Stimulated activated naive CD8-positive, alpha-beta T cell treated with anti-CD3 and anti-CD28 coated beads, Interleukin-15, Interleukin-2, amounts not matched to agents 100 ng/mL and 50 ng/mL, for 24 hours (primary cell): ENCODE measurements around the gene KRT80.
A peak's percentile ranks its signal among the peaks of the same experiment; 100 is the strongest.

Source experiments
- H3K27ac Mint-ChIP-seq: one replicate; pipeline ENCODE4 v1.8.0; 2021; ENCODE audit warnings: mild to moderate bottlenecking, mixed read lengths
- H3K27me3 Mint-ChIP-seq: one replicate; pipeline ENCODE4 v1.8.0; 2021; ENCODE audit warnings: mixed read lengths
- H3K36me3 Mint-ChIP-seq: one replicate; pipeline ENCODE4 v1.8.0; 2021; ENCODE audit warnings: low read depth, mixed read lengths
- H3K4me1 Mint-ChIP-seq: one replicate; pipeline ENCODE4 v1.8.0; 2021; ENCODE audit warnings: low read depth, mixed read lengths
- H3K4me3 Mint-ChIP-seq: one replicate; pipeline ENCODE4 v1.8.0; 2021; ENCODE audit warnings: mild to moderate bottlenecking, mixed read lengths
- H3K9me3 Mint-ChIP-seq: one replicate; pipeline ENCODE4 v1.8.0; 2021; ENCODE audit warnings: mixed read lengths

The KRT80 gene

GRCh38 chr12:52170827-52171226 lies 21.0 kb downstream of the KRT80 start:
- Mint-ChIP-seq H3K27ac (peak overlapping the region; percentile 36), H3K27me3 (no peaks in the 10 kb centered on the region), H3K36me3 (no peaks in the 10 kb centered on the region), H3K4me3 (no peak overlapping the region), H3K4me1 (no peaks in the 10 kb centered on the region), H3K9me3 (no peaks in the 10 kb centered on the region)

- H3K27ac Mint-ChIP-seq, result no peak overlapping the region
- H3K27me3 Mint-ChIP-seq, result no peaks in the 10 kb centered on the region
- H3K4me3 Mint-ChIP-seq, result no peak overlapping the region
- H3K4me1 Mint-ChIP-seq, result no peaks in the 10 kb centered on the region
- no peaks in the 10 kb centered on the region for H3K9me3 Mint-ChIP-seq
- no peaks in the 10 kb centered on the region for H3K36me3 Mint-ChIP-seq
Observed at GRCh38 chr12:52169886-52170285, 21.9 kb downstream of the KRT80 start.

- H3K9me3 Mint-ChIP-seq, result no peaks in the 10 kb centered on the region
- no peak overlapping the region for H3K4me3 Mint-ChIP-seq
- H3K36me3 Mint-ChIP-seq, result no peaks in the 10 kb centered on the region
- H3K4me1 Mint-ChIP-seq, result no peaks in the 10 kb centered on the region
- H3K27me3 Mint-ChIP-seq, result no peaks in the 10 kb centered on the region
- H3K27ac Mint-ChIP-seq, result no peak overlapping the region
Observed at GRCh38 chr12:52168019-52168717, 23.6 kb downstream of the KRT80 start.

DNA sequence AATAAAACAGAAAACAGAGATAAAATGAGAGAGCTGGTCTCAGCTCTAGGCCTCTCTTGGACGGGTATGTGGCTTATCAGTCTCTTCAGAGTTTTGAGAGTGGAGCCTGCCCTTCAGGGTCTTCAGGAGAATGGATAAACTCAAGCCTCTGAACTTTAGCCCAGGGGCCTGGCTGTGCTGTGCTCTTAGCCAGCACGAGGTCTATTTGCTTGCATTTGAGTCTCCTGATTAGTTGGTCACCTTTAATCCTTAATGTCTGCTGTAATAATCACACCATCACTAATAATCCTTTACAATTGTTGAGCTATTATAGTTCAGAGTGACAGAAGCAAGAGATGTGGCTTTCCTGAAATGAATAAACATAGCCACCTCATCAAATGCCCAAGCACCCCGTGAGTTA lies 24.3 kb downstream of the KRT80 start:
- peaks cover 1% of the 10 kb centered on the region for H3K4me1 Mint-ChIP-seq
- no peak overlapping the region for H3K27ac Mint-ChIP-seq
- no peaks in the 10 kb centered on the region for H3K9me3 Mint-ChIP-seq
- no peaks in the 10 kb centered on the region for H3K27me3 Mint-ChIP-seq
- no peaks in the 10 kb centered on the region for H3K36me3 Mint-ChIP-seq
- no peak overlapping the region for H3K4me3 Mint-ChIP-seq

- Mint-ChIP-seq H3K9me3 (no peaks in the 10 kb centered on the region), H3K27me3 (no peaks in the 10 kb centered on the region), H3K4me3 (no peak overlapping the region), H3K4me1 (peaks cover 10% of the 10 kb centered on the region), H3K27ac (no peak overlapping the region), H3K36me3 (no peaks in the 10 kb centered on the region)
Observed at GRCh38 chr12:52166672-52167071, 25.1 kb downstream of the KRT80 start.

DNA sequence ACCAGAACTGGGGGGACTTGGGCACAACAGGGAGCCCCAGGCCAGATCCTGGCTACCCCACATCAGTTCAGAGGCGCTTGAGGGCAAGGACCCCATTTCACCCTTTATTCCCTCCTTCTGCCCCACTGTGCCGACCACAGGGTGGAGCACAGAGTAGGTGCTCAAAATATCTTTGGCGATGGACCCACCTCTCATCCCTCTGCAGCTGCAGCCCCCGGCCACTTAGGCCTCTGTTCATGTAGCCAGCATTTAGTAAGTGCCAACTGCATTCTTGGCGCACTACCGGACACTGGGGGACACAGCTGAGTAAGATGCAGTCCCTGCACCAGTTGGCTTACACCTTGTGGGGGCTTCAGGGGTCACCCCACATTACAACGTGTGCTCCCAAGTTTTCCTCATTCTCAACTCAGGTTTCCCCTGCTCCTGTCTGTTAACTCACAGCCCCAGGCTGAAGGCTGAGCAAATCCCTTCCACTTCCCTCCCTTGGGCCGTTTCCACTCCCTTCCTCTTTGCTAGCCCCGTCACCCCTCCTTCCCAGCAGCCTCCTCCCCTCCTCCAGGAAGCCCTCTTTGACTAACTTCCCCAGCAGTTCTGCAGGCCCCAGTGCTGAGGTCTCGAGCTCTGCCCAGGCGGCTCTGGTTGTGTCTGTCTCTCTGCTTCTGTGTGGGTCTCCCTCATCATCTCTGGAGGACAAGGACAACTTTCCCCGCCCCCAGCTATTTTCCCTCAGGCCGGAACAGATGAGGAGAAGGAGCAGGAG lies 26.5 kb downstream of the KRT80 start:
- Mint-ChIP-seq H3K36me3 (no peaks in the 10 kb centered on the region), H3K9me3 (no peaks in the 10 kb centered on the region), H3K4me3 (no peak overlapping the region), H3K27ac (no peak overlapping the region), H3K4me1 (peaks cover 17% of the 10 kb centered on the region), H3K27me3 (no peaks in the 10 kb centered on the region)

- Mint-ChIP-seq H3K27me3 (no peaks in the 10 kb centered on the region), H3K4me1 (peaks cover 17% of the 10 kb centered on the region), H3K27ac (no peak overlapping the region), H3K36me3 (no peaks in the 10 kb centered on the region), H3K9me3 (no peaks in the 10 kb centered on the region), H3K4me3 (no peak overlapping the region)
Observed at GRCh38 chr12:52164624-52165023, 27.2 kb downstream of the KRT80 start.

- no peak overlapping the region for H3K4me3 Mint-ChIP-seq
- H3K27ac Mint-ChIP-seq, result no peak overlapping the region
- H3K36me3 Mint-ChIP-seq, result no peaks in the 10 kb centered on the region
- H3K27me3 Mint-ChIP-seq, result no peaks in the 10 kb centered on the region
- H3K4me1 Mint-ChIP-seq, result peaks cover 17% of the 10 kb centered on the region
- H3K9me3 Mint-ChIP-seq, result no peaks in the 10 kb centered on the region
Observed at GRCh38 chr12:52162981-52163380, 28.8 kb downstream of the KRT80 start.

DNA sequence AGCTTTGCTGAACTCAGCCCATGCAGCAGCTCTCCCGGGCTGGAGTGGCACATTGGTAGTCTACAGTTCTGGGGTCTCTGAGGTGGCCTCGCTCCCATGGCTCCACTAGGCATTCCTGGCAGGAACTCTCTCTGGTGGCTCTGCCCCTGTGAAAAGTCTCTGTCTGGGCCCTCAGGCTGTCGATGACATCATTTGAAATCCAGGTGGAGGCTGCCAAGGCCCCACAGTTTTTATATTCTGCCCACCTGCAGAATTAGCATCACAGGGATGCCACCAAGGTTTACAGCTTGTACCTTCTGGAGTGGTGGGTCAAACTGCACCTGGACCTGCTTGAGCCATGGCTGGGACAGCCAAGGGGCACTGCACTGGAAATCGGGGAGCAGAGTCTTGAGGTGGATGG lies 31.6 kb downstream of the KRT80 start:
- Mint-ChIP-seq H3K27ac (no peak overlapping the region), H3K4me1 (peaks cover 27% of the 10 kb centered on the region), H3K4me3 (no peak overlapping the region), H3K27me3 (no peaks in the 10 kb centered on the region), H3K9me3 (no peaks in the 10 kb centered on the region), H3K36me3 (no peaks in the 10 kb centered on the region)

- Mint-ChIP-seq H3K4me3 (no peak overlapping the region), H3K27me3 (no peaks in the 10 kb centered on the region), H3K9me3 (no peaks in the 10 kb centered on the region), H3K27ac (no peak overlapping the region), H3K36me3 (no peaks in the 10 kb centered on the region), H3K4me1 (peaks cover 28% of the 10 kb centered on the region)
Observed at GRCh38 chr12:52157566-52158150, 34.2 kb downstream of the KRT80 start.

DNA sequence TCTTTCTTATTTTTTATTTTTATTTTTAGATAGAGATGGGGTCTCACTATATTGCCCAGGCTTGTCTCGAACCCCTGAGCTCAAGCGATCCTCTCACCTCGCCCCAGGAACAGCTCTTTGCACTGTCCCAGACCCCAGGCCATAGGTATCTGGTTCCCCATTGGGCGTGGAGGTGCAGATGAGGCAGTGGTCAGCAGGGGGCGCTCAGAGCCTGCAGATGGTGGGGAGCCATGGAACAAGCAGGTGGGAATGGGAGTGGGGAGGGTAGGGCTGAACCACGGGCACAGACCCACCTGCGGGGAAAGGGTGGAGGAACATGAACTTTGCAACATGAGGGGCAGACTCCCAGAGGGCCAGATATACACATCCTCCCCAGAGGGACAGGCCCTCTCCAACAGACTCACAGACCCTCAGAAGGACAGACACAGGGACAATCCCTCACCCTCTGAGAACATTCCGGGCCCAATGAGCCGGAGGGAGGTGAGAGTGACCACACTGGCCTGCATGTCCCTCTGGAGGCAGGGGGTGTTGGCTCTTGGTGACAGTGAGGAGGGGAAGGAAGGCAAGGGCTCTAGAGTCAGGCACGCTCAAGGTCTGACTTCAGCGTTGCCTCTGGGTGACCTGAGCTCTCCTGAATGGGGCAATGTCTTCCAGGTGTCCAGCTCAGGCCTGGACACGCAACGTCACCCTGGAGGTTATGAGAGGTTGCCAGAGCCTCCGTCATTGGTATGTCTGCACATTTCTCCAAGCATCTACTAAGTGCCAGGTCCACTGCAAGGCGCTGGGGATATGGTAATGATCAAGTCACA lies 34.9 kb downstream of the KRT80 start:
- no peaks in the 10 kb centered on the region for H3K27me3 Mint-ChIP-seq
- peaks cover 23% of the 10 kb centered on the region for H3K4me1 Mint-ChIP-seq
- H3K27ac Mint-ChIP-seq, result no peak overlapping the region
- H3K36me3 Mint-ChIP-seq, result no peaks in the 10 kb centered on the region
- no peaks in the 10 kb centered on the region for H3K9me3 Mint-ChIP-seq
- H3K4me3 Mint-ChIP-seq, result no peak overlapping the region

- Mint-ChIP-seq H3K9me3 (no peaks in the 10 kb centered on the region), H3K4me1 (peaks cover 21% of the 10 kb centered on the region), H3K27ac (no peak overlapping the region), H3K36me3 (no peaks in the 10 kb centered on the region), H3K4me3 (no peak overlapping the region), H3K27me3 (peaks cover 5% of the 10 kb centered on the region)
Observed at GRCh38 chr12:52156311-52156710, 35.5 kb downstream of the KRT80 start.

- Mint-ChIP-seq H3K9me3 (no peaks in the 10 kb centered on the region), H3K4me3 (no peak overlapping the region), H3K27ac (no peak overlapping the region), H3K27me3 (peaks cover 5% of the 10 kb centered on the region), H3K36me3 (no peaks in the 10 kb centered on the region), H3K4me1 (peaks cover 18% of the 10 kb centered on the region)
Observed at GRCh38 chr12:52155048-52155868, 36.6 kb downstream of the KRT80 start.

GRCh38 chr12:52152905-52153317 lies 38.9 kb downstream of the KRT80 start:
- H3K36me3 Mint-ChIP-seq, result no peaks in the 10 kb centered on the region
- peak overlapping the region; percentile 23 for H3K4me3 Mint-ChIP-seq
- H3K9me3 Mint-ChIP-seq, result no peaks in the 10 kb centered on the region
- no peak overlapping the region for H3K27ac Mint-ChIP-seq
- peaks cover 18% of the 10 kb centered on the region for H3K4me1 Mint-ChIP-seq
- H3K27me3 Mint-ChIP-seq, result peaks cover 5% of the 10 kb centered on the region
